OCI-M2 (cell line): ENCODE measurements around the gene TRIM7.
"Not testable (repeated sequence)": the region's sequence is repeated elsewhere in the genome, so short reads cannot be mapped to it uniquely, and the experiment has no call there.

Experiments used
- DNase-seq: peaks from one replicate; lab custom pipeline; 2025; ENCODE audit not compliant: unreplicated experiment; lab: John Stamatoyannopoulos, UW

TRIM7 gene

GRCh38 chr5:181194489-181195248, 10.3 kb downstream of the TRIM7 start:
- no peak for DNase-seq

GRCh38 chr5:181193656-181194055, 11.3 kb downstream of the TRIM7 start:
- DNase-seq, result no peak

- no peak for DNase-seq
These were observed 12.5 kb downstream of the TRIM7 start for GRCh38 chr5:181192337-181193046.

GRCh38 chr5:181191526-181192336, 13.3 kb downstream of the TRIM7 start:
- DNase-seq, result no peak

GRCh38 chr5:181190711-181191525, 14.1 kb downstream of the TRIM7 start:
- no peak for DNase-seq

GRCh38 chr5:181189962-181190710, 14.9 kb downstream of the TRIM7 start:
- no peak for DNase-seq

GRCh38 chr5:181189363-181189961, 15.5 kb downstream of the TRIM7 start:
- DNase-seq, result no peak

- DNase-seq, result no peak
These were observed 16.2 kb downstream of the TRIM7 start for GRCh38 chr5:181188700-181189362.

GRCh38 chr5:181187500-181188213, 17.3 kb downstream of the TRIM7 start:
- DNase-seq, result no peak

- DNase-seq, result no peak
These were observed 18.0 kb downstream of the TRIM7 start for GRCh38 chr5:181186986-181187499.

- DNase-seq, result no peak
These were observed 19.0 kb downstream of the TRIM7 start for GRCh38 chr5:181186022-181186421.

- DNase-seq, result no peak
These were observed 19.4 kb downstream of the TRIM7 start for GRCh38 chr5:181185560-181185959.

- DNase-seq, result no peak
These were observed 20.2 kb downstream of the TRIM7 start for GRCh38 chr5:181184845-181185216.

GRCh38 chr5:181182651-181183050, 22.3 kb downstream of the TRIM7 start:
- DNase-seq, result no peak

- DNase-seq, result no peak
These were observed 23.1 kb downstream of the TRIM7 start for GRCh38 chr5:181181650-181182565.

GRCh38 chr5:181177559-181177958, 27.4 kb downstream of the TRIM7 start:
- not testable (repeated sequence) for DNase-seq

GRCh38 chr5:181176254-181176952, 28.6 kb downstream of the TRIM7 start:
- DNase-seq, result no peak
